Right renal cortex interstitium (tissue), 3 donors: ENCODE measurements around the gene KRTAP10-1. TPM values are rescaled to one million over a fixed set of nuclear protein-coding genes. Genes with fewer than 3 reads are reported as not detected.
"Not testable (repeated sequence)": the region's sequence is repeated elsewhere in the genome, so short reads cannot be mapped to it uniquely, and the experiment has no call there.

ENCODE experiments used
- DNase-seq, 3 donors: peaks; one replicate each; pipeline ENCODE4 v3.0.0-alpha.2; 2013; ENCODE audit warnings: low read depth in 3 of 3, low spot score in 2 of 3
- polyA plus RNA-seq, 3 donors: library from polyadenylated mRNA; unstranded; fragments of 120-200 nt; gene quantifications; one replicate each; pipeline ENCODE4 v1.2.1, GENCODE V29; 2013; ENCODE audit not compliant: insufficient read length in 3 of 3

Gene KRTAP10-1, protein sequence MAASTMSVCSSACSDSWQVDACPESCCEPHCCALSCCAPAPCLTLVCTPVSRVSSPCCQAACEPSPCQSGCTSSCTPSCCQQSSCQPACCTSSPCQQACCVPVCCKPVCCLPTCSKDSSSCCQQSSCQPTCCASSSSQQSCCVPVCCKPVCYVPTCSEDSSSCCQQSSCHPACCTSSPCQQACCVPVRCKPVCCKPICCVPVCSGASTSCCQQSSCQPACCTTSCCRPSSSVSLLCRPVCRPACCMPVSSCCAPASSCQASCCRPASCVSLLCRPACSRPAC
- polyA plus RNA-seq, result not detected

DNA sequence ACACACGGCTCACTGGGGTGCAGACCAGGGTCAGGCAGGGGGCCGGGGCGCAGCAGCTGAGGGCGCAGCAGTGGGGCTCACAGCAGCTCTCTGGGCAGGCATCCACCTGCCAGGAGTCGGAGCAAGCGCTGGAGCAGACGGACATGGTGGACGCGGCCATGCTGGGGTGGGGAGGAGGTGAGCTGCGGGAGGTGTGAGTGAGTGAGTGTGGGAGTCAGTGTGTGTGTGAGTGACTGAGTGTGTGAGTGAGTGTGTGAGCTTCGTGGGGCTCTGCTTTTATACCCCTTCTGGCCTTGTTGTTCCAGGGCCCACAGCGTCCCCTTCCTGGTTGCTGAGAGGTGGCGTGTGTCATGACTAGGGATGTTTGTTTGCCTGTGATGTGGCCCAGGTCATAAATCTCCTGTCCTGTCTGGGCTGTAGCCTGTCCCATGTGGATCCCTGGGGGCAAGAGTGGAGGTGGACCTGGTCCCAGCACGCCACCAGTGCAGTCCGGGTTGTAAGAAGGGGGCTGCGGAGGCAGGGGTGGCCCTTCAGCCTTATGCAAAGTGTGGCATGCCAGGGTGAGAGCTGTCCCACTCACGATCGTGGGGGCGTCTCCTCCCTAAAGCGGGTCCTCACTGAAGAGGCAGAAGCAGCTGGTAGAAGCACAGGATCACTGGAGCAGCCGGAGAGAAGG, at the start of gene KRTAP10-1:
Gene KRTAP10-1, minus strand, starts transcription at position 205 of the 676 bp plus-strand sequence. Its CDS starts 45 bp downstream, at position 160.
- DNase-seq, result no peak

DNA sequence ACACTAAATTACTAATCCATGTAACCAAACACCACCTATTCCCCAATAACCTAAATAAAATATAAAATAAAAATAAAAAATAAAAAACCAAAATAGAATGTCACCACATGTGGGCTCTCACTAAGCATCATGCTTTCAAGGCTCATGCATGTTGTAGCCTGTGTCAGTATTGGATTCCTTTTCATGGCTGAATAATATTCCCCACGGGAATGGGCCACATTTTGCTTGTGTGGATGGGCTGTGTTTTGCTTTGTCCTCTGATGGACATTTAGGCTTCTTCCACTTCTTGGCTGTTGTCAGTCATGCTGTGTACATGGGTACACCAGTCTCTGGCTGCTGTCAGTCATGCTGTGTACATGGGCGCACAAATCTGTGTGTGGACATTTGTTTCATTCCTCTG, 49.1 kb upstream of the KRTAP10-1 start:
- no peak for DNase-seq

DNA sequence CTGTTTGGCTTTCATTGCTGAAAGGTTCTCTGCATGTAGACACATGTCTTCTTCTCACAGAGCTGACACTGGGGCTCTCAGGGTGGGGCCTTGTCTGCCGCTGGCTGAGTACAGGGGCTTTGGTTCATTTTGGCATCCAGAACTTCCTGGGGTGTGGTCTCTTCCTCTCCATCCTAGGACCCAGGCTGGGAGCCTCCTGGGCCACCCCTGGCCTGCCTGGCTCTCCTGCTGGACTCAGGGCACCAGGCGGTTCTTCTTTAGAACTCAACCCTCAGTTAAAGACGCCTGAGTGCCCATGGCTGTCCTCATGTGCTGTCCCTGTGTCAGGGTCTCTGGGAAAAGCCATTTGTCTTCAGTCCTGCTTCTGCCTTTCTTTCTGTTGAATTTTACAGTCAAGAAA, 45.9 kb upstream of the KRTAP10-1 start:
- no peak for DNase-seq

DNA sequence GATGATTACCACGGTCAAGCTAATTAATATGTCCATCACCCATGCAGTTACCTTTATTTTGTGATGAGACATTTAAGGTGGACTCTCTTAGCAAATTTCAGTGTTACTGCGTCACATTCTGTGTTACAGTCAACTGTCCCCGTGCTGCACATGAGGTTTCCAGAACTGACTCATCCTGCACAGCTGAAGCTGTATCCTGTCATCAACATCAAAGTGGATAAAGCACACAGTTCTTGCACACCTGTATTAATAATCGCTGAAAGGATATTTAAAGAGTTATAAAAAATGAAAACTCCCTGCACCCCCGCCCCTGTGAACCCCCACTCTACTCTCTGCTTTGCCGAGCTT, 43.8 kb upstream of the KRTAP10-1 start:
- DNase-seq, result no peak

DNA sequence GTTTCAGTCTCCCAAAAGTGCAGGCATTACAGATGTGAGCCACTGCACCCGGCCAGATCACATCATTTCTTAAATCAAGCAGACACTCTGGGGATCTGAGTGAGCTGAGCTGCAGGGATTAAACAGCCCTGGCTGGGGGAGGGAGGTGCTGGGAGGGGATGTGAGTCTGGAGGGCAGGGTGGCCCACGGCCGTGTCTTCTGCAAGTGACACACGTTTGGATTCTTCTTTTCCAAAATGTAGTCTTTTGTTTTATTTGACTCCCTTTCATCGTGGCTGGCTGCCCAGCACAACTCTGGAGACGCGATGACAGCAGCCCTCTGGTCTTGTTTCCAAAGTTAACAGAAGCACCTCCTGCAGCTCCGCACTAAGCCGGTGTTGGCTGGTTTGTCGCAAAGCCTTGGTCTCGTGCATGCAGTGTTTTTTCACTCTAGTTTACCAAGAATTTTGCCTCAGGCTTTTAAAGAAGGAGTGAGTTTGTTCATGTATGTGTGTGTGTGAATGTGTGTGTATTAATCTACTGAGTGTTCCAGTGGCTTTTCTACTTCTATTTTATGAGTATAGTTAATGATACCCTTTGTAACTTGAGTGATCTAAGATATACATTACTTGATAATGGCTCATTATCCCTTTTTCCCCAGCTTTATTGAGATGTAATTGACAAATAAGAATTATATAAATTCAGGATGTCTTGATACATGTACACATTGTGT, 43.2 kb upstream of the KRTAP10-1 start:
- DNase-seq, result no peak

DNA sequence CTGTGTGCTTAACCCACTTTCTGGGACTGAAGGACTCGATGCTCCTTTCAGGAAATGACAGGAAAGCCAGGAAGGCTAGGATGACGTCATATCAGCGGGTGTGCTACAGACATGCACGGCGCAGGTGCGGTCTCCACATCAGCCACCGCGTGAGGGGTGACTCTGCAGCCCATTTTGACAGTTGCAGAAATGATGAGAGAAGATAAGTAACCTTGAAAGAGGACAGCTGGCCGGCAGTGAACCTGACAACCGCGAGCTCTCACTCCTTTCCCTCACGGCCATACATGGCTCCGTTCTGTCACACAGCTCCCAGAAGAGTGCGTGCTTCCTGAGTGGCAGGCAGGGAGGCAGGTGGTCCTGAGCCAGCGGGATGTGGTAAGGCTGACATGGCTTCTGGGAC, 42.1 kb upstream of the KRTAP10-1 start:
- no peak for DNase-seq

DNA sequence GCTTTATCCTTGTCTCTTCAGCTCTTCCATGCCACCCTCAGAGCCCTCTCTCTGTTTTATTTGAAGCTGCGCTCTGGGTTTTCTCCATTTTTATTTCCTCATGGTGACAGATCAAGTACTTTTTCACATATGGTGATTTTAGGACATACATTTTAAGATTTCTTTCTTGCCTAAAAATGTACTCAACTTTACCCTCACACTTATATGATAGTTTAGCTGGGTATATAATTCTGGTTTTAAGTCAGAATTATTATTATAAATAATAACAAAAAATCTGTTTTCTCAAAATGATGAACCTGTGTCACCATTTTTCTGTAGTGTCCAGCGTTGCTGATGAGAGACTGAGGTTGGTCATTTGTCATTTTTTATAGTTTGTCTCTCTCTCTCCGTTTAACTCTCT, 41.2 kb upstream of the KRTAP10-1 start:
- DNase-seq, result no peak

DNA sequence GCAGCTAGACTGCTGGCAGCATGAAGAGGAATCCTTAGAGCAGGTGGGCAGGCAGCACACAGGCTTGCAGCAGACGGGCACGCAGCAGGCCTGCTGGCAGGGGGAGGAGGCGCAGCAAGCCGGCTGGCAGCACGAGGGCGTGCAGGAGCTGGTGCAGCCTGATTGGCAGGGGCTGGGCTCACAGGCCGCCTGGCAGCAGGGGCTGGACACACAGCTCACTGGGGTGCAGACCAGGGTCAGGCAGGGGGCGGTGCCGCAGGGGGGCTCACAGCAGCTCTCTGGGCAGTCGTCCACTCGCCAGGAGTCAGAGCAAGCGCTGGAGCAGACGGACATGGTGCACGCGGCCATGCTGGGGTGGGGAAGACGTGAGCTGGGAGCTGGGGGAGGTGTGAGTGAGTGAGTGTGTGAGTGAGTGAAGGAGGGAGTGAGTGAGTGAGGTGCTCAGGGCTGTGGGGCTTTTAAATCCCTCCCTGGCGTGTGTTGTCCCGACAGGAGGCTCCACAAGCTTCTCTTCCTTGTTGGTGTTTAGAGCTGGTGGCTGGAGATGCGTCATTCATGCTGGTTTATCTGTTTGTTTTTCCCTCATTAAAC, 40.3 kb upstream of the KRTAP10-1 start, which contains the start of gene KRTAP10-5:
Gene KRTAP10-5, minus strand, starts transcription at position 374 of the 591 bp plus-strand sequence. Its CDS starts 26 bp downstream, at position 348.
- DNase-seq, result not testable (repeated sequence)

DNA sequence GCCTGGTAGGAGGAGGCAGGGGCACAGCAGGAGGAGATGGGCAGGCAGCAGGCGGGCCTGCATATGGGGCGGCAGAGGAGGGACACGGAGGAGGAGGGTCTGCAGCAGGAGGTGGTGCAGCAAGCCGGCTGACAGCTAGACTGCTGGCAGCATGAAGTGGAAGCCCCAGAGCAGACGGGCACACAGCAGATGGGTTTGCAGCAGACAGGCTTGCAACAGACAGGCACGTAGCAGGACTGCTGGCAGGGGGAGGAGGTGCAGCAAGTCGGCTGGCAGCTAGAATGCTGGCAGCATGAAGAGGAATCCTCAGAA, 39.8 kb upstream of the KRTAP10-1 start:
- DNase-seq, result no peak

DNA sequence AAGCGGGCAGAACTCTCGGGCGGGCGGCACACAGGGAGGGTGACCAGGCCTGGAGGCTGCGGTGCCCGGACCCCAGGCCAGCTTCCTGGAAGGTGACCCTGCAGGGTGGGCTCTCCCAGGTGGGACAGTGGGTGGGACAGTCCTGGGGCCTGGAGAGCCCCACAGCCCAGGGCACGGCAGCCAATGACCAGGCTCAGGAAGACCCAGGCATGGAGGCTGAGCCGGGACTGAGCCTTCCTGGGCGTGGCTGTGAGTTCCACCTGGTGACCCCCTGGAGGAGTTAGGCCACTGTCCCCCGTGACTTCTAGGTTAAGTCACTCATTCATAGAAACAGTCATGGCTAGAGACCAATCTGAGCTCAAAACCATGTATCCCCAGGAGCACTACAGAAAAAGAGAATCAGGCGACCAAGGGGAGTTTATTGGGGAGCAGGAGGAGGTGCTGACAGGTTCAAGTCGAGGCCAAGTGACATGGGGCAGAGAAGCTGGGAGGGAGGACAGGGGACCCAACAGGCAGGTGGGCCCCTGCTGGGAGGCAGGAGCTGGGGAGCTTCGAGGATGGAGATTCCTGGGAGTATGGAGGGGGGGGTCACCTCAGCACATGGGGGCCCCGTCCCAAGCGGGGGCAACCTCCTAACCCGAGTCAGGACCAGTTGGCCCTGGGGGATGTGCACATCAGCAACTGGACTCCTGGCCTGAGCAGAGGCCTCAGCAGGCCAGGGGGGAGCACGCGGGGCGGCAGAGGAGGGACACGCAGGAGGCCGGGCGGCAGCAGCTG, 39.2 kb upstream of the KRTAP10-1 start:
- no peak for DNase-seq

DNA sequence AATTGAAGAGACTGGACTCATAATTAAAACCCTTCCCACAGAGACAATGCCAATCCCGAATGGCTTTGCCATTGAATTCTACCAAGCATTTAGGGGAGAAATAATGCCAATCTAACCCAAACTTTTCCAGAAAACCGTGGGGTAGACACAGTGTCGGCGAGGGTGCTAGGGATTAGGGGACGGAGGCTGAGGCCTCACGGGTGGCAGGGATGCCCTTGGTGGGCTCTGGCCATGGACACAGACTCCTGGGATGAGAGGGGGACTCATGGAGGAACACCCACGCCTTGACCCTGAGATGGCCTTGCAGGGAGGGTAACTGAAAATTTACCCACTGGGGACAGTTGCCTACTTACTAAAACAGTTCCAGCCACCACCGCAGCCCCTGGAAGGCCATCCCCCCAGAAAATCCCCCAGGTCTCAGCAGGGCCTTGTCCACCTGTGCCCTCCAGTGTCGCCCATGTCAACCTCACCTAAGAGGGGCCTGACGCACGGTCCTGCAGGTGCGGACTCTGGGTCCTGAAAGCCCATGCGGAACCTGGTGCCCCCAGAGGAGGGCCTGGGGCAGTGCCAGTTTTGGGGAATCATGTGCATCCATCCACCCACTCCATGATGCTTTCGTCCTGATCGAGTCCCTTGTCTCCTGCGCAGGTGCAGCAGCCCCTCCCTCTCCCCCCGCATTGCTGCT, 38.5 kb upstream of the KRTAP10-1 start:
- no peak for DNase-seq

DNA sequence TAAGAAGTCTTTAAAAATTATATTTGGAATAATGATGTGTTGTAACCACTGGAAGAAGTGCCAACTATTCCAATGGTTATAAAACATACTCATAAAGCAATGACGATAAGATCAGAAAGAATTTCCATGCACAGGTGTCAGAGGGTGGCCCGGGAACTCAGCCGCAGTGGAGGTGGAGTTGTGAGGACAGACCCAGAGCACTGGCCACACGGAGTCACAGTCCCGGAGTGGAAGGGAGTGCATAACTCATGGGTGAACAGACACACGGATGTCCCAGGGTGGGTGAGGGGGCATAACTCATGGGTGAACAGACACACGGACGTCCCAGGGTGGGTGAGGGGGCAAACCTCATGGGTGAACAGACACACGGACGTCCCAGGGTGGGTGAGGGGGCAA, 36.0 kb upstream of the KRTAP10-1 start:
- DNase-seq, result no peak

DNA sequence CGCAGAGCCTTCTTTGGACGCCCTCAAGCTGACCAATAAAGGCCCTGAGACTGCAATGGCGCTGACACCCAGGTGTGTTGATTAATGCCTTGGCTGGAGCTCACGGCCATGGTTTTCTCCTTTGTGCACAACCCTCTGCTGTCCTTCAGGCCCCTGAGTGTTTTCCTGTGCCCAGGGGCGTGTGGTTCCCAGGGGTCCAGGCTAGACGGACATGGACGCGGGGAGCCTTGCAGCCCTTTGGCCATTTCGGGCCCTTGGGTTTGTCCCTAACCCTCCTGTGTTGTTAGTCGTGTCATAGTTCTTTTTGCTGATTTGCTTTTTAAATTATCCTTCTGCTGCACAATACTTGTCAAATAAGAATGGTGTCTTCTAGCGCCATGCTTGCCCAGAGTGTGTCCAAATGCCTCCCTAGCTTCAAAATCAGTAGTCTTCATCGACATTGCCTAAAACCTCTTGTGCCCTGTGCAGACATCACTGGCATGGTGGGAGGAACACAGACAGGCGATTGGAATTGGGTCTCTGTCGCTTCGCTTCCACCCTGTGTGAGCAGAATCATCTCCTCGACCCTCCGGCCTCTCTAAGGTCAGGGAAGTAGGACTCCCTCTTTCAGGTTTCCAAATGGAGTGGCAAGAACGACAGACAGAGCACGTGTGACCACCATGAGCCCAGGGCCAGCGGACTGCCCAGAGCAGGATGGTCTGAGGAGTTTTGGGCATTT, 35.5 kb upstream of the KRTAP10-1 start:
- DNase-seq, result no peak

DNA sequence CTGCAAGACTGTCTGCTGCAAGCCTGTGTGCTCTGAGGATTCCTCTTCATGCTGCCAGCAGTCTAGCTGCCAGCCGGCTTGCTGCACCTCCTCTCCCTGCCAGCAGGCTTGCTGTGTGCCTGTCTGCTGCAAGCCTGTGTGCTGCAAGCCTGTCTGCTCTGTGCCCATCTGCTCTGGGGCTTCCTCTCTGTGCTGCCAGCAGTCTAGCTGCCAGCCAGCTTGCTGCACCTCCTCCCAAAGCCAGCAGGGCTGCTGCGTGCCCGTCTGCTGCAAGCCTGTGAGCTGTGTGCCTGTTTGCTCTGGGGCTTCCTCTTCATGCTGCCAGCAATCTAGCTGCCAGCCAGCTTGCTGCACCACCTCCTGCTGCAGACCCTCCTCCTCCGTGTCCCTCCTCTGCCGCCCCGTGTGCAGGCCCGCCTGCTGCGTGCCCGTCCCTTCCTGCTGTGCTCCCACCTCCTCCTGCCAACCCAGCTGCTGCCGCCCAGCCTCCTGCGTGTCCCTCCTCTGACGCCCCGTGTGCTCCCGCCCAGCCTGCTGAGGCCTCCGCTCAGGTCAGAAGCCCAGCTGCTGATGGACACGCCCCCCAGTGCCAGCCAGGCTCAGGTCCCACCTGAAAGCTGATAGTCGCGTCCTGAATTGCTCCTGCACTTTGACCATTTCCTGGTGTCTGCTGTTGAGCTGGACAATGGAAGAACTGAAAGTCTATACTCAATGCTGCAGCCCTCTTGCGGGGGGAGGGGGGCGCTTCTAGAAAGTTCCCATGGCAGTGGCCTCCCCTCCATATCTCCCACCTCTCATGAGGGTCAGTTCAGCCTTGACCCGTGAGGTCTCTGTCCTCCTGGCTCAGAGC, 34.7 kb upstream of the KRTAP10-1 start:
- no peak for DNase-seq

DNA sequence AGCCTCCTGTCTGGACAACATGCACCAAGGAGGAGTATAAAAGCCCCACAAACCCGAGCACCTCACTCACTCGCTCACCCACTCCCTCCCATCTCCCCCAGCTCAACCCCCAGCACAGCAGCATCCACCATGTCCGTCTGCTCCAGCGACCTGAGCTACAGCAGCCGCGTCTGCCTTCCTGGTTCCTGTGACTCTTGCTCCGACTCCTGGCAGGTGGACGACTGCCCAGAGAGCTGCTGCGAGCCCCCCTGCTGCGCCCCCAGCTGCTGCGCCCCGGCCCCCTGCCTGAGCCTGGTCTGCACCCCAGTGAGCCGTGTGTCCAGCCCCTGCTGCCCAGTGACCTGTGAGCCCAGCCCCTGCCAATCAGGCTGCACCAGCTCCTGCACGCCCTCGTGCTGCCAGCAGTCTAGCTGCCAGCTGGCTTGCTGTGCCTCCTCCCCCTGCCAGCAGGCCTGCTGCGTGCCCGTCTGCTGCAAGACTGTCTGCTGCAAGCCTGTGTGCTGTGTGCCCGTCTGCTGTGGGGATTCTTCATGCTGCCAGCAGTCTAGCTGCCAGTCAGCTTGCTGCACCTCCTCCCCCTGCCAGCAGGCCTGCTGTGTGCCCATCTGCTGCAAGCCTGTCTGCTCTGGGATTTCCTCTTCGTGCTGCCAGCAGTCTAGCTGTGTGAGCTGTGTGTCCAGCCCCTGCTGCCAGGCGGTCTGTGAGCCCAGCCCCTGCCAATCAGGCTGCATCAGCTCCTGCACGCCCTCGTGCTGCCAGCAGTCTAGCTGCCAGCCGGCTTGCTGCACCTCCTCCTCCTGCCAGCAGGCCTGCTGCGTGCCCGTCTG, 33.8 kb upstream of the KRTAP10-1 start, which contains the start of gene KRTAP10-4:
Gene KRTAP10-4, plus strand, starts transcription at position 100 of the 827 bp plus-strand sequence. Its CDS starts 30 bp downstream, at position 130.
- DNase-seq, result not testable (repeated sequence)

DNA sequence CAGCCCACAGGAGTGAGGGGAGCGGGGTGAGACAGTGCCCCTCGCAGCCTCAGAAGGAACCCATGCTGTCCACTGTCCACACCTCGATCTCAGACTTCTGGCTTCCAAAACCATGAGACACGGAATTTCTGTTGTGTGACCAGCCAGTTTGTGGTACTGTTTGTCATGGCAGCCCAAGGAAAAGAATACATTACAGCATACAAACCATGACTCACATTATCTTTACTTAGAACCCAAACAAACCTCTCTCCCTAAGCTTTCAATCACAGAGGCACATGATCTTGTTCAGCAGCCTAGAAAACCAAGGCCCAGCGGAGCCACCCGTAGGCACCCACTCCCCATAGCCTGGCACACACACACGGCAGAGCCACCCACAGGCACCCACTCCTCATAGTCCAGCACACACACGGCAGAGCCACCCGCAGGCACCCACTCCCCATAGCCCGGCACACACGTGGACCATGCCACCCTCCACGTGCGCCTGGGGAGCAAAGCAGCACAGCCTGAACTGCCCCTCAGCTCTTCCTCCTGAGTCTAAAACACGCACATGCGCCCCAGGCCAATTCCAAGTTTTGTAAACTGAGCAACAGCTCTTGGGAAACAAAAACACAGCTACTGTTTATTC, 33.1 kb upstream of the KRTAP10-1 start:
- no peak for DNase-seq
